Myocyte (in vitro differentiated cells): ENCODE results near the gene PLXNB2. TPM values are rescaled to one million over a fixed set of nuclear protein-coding genes. Genes with fewer than 3 reads are reported as not detected.
"Not testable (repeated sequence)": the region's sequence is repeated elsewhere in the genome, so short reads cannot be mapped to it uniquely, and the experiment has no call there.

Experiments
- DNase-seq: peaks from one replicate; pipeline ENCODE4 v3.0.0-alpha.2; 2012; ENCODE audit warnings: low read depth
- polyA plus RNA-seq: library from polyadenylated mRNA; unstranded; fragments of >200 nt; gene quantifications from one replicate; pipeline ENCODE4 v1.2.1, GENCODE V29; 2012; ENCODE audit warnings: missing spikeins
- total RNA-seq: library from RNA; depleted of rRNA; stranded (reverse); fragments of >200 nt; gene quantifications from 2 replicates; pipeline ENCODE4 v1.2.3, GENCODE V29; 2014

PLXNB2 gene
- 112 and 163 TPM in 2 replicates for total RNA-seq
- 255 TPM for polyA plus RNA-seq

- peak; percentile 86 for DNase-seq
Observed at GRCh38 chr22:50306753-50307749, at the start of gene PLXNB2. Gene PLXNB2 (minus strand): TSS chr22:50307646. CDS start chr22:50290584, 17,062 bp downstream.

GRCh38 chr22:50357222-50357621, 49.8 kb upstream of the PLXNB2 start:
- no peak for DNase-seq

GRCh38 chr22:50356186-50356585, 48.7 kb upstream of the PLXNB2 start:
- DNase-seq: no peak

DNA sequence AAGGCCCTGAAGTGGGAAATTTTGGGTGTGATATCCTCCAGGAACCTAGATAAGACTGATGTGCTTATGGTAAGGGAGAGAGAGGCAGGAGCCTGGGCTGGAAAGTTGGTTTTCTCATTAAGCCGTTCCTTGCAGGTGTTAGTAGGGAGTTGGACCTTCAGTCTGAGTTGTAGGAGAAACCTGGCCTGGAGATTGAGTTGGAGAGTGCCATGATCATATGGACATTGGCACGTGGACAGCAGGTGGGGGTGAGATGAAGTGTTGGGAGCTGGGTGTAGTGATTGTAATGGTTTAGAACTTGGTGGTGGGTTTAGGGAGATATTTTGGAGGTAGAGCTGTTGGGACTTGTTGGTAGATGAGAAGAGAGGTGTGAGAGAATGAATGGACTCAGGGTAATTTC, 40.6 kb upstream of the PLXNB2 start:
- no peak for DNase-seq

GRCh38 chr22:50347157-50347556, 39.7 kb upstream of the PLXNB2 start:
- no peak for DNase-seq

DNA sequence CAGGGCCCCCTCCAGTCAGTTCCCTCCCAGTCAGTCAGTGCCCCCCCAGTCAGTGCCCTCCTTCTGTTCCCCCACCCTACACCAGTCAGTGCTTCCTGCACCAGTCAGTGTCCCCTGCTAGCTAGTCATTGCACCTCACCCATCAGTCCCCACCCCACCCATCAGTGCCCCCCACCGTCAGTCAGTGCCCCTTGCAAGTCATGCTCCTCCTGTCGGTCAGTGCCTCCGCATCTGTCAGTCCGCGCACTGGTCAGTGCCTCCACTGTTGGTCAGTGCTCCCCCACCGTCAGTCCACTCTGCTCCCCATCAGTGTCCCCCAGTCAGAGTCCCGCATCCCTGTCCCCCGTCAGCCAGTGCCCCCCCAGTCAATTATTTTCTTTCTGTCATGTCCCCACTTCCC, 39.0 kb upstream of the PLXNB2 start:
- no peak for DNase-seq

GRCh38 chr22:50343541-50343935, 36.1 kb upstream of the PLXNB2 start:
- DNase-seq: no peak

GRCh38 chr22:50342651-50343540, 35.5 kb upstream of the PLXNB2 start, which contains the start of gene PPP6R2:
Gene PPP6R2 (plus strand): TSS chr22:50343327. CDS start chr22:50393909, 50,582 bp downstream.
- peak; percentile 74 for DNase-seq

GRCh38 chr22:50341977-50342650, 34.7 kb upstream of the PLXNB2 start:
- DNase-seq: peak; percentile 92

- DNase-seq: peak; percentile 9
Observed at GRCh38 chr22:50339945-50340879, 32.8 kb upstream of the PLXNB2 start.

- no peak for DNase-seq
Observed at GRCh38 chr22:50338860-50339462, 31.5 kb upstream of the PLXNB2 start.

- no peak for DNase-seq
Observed at GRCh38 chr22:50338042-50338573, 30.7 kb upstream of the PLXNB2 start.

DNA sequence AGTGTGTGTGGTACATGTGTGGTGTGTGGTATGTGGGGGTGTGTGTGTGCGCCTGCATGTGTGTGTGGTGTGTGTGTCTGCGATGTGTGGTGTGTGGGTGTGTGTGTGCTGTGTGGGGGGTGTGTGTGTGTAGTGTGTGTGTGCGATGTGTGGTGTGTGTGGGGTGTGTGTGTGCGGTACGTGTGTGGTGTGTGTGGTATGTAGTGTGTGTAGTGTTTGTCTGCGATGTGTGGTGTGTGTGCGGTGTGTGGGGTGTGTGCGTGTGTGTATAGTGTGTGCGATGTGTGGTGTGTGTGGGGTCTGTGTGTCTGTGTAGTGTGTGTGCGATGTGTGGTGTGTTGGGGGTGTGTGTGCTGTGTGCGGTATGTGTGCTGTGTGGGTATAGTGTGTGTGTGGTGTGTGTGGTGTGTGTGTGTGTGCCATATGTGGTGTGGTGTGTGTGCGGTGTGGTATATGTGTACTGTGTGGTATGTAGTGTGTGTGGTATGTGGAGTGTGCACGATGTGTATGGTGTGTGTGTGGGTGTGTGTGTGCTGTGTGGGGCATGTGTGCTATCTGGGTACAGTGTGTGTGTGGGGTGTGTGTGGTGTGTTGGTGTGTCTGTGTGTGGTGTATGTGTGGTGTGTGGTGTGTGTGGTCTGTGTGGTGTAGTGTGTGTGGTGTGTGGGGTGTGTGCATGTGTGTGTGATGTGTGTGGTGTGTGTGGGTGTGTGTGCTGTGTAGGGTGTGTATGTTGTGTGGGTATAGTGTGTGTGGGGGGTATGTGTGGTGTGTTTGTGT, 30.0 kb upstream of the PLXNB2 start:
- no peak for DNase-seq

DNA sequence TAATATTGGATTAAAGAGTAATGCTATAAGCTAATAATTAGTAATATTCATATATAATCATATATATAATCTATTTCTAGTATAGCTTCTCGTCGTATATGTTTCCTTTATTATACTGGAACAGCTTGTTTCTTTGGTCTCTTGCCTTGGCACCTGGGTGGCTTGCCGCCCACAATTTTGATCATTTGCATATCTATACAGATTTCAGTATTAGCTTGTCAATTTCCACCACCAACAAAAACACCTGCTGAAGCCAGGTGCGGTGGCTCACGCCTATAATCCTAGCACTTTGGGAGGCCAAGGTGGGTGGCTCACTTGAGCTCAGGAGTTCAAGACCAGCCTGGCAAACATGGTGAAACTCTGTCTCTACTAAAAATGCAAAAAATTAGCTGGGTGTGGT, 27.0 kb upstream of the PLXNB2 start:
- not testable (repeated sequence) for DNase-seq

DNA sequence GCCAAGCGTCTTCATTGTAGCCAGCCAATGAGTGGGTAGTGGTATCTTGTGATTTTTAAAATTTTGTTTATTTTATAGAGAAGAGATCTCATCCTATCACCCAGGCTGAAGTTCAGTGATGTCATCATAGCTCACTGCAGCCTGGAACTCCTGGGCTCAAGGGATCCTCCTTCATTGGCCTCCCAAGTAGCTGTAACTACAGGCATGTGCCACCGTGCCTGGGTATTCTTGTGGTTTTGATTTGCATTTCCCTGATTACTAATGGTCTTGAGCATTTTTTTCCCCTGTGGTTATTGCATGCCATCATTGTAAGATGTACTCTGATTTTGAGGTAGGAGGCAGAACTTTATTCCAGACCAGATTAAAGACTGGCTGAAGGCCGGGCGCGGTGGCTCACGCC, 21.8 kb upstream of the PLXNB2 start:
- no peak for DNase-seq

DNA sequence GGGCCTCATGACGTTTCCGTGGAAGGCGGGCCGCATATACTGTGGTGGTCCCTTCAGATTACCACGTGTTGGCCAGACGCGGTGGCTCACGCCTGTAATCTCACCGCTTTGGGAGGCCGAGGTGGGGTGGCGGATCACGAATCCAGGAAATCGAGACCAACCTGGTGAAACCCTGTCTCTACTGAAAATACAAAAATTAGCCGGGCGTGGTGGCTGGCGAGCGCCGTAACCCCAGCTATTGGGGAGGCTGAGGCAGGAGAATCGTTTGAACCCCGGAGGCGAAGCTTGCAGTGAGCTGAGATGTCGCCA, 20.2 kb upstream of the PLXNB2 start:
- no peak for DNase-seq

DNA sequence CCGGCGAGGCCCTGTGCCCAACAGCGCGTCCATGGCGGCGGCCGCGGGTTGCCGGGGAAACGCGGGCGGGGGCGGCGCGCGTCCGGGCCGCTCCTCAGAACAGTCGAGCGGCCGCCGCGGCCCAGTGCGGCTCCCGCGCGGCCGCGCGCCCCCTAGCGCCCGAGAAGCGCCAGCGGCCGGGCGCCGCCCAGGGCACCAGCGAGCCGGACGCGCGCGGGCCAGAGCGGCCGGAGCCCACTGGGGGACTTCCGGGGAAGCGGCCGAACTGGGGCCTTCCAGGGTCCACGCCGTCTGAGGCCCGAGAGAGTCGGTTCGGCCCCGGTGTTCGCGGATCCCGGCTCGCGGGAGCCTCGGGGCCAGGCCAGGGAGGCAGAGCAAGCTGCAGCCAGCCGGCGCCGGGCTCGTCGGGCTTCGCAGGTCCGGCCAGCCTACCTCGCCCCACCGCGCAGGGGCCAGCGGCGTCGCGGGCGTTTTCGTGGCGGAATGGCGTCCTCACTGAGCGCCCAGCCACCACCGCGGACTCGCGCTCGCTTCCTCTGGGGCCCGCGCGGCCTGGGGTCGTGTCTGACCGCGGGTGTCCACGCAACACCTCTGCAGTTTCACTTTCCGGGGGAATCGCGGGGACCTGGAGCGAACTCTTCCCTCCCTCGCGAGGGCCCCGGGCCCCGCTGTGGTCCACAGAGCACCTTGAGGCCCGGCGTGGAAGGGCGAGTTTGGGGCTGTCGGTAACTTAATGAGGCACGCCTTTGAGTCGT, 19.7 kb upstream of the PLXNB2 start, which contains the start of gene DENND6B:
DENND6B (minus strand) TSS at position 57 of the 755 bp plus-strand sequence; CDS start at position 33, 24 bp downstream.
- DNase-seq: peak; percentile 83
